ENCODE data around the gene CACNA1C.
"Not testable (repeated sequence)": the region's sequence is repeated elsewhere in the genome, so short reads cannot be mapped to it uniquely, and the experiment has no call there.

The CACNA1C gene

GRCh38 chr12:2076728-2077127 is 23.9 kb downstream of the CACNA1C start:
- DNase-seq = no peak

GRCh38 chr12:2080604-2081003 is 27.8 kb downstream of the CACNA1C start:
- DNase-seq = no peak

- no peak for DNase-seq
Measured at GRCh38 chr12:2082321-2082720, 29.5 kb downstream of the CACNA1C start.

DNA sequence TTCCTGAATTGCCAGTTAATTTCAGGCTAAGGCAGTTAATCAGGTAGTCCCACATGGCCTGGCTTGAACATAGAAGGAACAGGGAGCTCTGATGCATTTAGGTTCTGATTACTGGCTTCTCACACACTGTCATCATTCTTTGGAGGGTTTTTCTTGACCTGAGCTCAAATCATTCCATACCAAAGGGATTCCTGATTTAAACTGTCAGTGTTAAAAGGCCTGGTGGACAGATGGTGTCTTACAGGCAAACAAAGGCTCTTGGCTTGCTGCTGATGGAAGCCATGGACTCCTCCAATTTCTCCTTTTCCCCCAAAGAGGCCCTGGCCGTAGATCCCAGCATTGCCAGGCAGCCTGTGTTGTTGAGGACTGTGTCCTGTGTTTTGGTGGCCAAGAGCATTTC is 30.2 kb downstream of the CACNA1C start:
- peak; percentile 66 for DNase-seq

DNA sequence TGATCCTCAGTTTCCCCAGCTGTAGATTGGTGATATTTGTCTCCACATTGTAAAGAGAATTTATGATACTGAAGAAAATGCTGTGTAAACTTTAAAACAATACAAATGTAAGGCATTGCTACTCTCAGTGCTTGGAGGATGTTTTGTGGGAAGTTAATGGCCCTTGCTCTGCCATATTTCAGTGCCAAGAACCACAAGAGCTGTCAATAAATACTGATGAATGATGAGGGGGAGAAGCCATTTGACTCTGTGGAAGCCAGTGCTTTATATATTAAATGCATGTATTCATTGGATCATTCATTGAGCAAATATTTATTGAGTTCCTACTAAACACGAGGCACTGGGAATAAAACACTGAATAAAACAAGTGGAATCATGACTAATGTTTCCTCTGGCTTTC is 30.8 kb downstream of the CACNA1C start:
- DNase-seq = peak; percentile 83

DNA sequence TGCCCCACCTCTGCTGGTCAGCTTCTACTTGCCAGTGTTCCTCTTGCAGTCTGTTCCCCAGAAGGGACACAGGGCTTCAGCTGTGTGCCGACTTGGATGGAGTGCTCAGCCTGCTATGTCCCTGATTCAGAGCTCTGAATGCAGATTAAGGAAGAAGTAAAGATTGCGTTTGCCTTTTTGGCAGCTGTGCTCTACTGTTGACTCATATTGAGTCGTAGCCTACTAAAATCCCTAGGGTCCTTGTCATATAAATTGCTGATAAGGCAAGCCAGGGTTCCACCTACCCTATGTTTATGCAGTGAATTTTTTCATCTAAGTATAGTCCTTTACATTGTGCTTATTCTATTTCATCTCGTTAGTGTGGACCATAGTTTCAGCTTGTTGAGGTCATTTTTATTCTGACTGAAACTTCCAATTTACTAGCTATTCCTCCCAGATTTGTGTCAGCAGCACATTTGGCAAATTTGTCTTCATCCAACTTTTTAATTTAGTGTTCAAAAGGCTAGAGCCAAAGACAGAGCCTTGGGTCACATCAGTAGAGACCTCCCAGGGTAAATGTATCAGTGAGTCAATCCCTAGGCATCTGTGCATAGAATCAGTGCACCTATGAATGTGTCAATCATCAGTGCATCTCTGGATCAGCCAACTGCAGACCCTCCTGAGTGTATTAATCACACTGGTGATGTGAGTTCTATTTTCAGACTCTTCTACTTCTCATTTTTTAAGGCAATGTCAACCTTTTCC is 31.9 kb downstream of the CACNA1C start:
- DNase-seq = peak; percentile 86

DNA sequence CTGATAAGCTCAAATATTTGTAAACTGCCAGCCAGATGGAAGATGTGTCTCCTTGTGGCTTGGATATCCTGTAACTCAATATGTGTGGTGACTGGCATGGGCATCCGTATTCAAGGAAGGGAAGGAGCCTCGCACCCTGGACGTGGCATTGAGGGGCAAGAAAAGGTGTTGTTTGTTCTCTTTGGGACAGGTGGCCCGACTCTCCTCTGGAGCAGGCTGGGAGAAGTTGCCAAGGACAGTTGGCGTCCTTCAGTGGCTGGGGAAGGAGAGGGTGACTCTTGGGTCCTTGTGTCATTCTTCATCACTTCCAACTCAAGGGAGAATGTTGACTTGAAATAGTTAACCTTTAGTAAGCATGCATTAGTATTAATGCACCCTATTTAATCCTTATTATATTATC is 39.6 kb downstream of the CACNA1C start:
- DNase-seq = no peak

DNA sequence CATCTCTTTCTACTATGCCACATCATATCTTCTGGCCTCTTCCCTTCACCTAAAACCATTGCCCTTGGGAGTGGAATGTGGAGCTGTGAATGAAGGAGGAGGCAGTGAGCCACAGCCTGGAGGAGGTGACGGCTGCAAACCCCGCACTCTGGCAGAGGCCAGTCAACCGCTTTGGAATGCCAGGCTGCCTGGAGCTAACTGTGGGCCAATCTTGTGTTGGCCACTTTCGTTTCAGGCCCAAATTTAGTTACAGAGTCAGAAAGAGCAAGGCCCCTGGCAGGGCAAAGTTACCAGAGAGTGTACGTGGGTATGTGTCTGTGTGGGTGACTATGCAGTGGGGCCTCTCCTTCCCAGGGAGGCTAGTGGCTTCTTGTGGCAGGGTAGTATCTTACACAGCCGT is 40.1 kb downstream of the CACNA1C start:
- no peak for DNase-seq

- DNase-seq = peak; percentile 23
Measured at GRCh38 chr12:2094597-2094996, 41.8 kb downstream of the CACNA1C start.

DNA sequence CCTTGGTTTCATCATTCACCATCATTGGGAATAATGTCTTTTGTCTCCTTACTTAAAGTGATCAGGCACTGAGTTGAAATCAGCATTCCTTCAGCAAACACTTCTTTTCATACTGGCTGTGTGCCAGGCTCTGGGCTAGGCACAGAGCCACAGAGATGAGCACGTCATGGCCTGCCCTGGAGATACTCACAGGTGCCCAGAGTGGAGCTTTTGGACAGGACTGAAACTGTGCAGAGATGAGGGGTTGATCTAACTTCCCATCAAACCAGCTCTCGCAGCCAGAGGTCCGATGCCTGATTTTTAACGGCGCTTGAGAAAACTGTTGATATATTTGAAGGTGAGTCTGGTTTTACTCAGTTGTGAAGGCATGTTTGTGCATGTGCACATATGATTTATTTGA is 43.1 kb downstream of the CACNA1C start:
- DNase-seq = no peak

- no peak for DNase-seq
Measured at GRCh38 chr12:2097617-2098016, 44.8 kb downstream of the CACNA1C start.

DNA sequence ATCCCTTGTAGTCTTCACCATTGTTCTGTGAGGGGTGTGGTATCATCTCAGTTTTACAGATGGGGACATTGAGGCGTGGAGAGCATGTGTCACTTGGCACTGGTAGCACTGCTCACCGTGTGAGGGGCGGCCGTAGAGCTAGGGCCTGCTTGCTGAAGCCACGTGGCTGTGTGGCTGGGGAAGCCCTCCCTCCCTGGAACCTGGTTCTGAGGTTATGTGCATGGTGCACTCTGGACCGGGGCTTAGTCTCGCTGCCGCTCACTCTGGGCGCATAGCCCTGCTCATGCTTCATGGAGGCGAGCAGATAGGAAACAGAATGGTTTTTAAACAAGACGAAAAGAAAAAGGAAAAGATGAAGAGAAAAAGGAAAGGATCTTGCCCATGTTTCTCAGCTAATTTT is 46.1 kb downstream of the CACNA1C start:
- DNase-seq = no peak

DNA sequence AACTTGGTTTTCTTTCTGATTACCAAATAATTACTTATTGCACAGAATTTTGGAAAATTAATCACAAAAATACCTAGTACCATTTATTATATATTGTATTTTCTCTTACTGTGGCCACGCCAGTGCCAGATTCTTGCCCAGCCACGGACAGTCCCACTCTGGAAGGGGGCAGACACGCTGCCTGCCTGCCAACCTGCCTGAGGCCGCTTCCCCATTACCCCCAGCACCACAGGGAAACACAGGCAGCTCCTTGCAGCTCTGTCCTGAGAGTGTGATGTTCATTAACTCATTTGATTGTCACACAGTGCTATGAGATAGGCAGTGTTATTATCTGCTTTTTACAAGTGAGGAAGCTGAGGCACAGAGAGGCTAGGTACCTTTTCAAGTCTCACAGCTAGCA is 46.8 kb downstream of the CACNA1C start:
- DNase-seq = no peak

- no peak for DNase-seq
Measured at GRCh38 chr12:2101359-2101758, 48.6 kb downstream of the CACNA1C start.

DNA sequence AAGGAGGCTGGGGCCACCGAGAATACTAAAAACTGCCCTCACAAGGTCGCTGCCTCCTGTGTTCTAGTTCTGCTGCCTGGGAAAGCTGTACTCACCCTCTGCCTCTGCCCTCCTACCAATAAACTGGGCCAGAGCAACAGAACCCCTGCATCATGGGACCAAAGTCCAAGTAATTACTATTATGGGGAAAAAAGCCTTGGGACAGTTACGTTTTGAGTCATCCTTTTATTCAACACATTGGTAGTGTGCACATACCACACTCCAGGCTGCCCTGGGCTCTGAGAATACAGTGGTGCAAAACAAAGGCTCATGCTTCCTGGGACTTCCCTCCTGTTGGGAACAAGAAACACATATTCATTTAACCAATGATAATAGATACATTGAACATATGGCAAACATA is 49.0 kb downstream of the CACNA1C start:
- peak; percentile 21 for DNase-seq

DNA sequence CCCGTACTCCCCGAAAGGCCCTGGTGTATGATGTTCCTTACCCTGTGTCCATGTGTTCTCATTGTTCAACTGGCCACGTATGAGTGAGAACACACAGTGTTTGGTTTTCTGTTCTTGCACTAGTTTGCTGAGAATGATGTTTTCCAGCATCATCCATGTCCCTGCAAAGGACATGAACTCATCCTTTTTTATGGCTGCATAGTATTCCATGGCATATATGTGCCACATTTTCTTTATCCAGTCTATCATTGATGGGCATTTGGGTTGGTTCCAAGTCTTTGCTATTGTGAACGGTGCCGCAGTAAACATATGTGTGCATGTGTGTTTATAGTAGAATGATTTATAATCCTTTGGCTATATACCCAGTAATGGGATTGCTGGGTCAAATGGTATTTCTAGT is 49.9 kb downstream of the CACNA1C start:
- not testable (repeated sequence) for DNase-seq

GRCh38 chr12:2105387-2105786 is 52.6 kb downstream of the CACNA1C start:
- not testable (repeated sequence) for DNase-seq

DNA sequence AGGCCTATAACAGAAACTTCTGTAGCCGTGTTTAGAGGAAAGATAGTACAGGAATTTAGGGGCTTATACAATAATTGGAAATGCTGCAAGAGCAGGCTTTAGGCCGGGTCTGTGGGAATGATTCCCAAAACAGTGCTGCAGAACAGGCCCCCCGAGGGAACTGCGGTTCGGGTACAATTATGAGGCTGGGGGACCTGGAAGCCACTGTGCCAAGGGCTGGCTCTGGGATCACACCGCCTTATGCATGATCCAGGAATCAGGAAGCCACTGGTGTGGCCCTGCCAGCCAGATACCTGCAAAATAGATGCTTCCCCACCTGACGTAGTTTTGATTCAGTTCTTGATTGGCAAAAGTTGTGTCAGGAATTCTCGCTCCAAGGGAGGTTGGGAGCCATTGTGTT is 55.4 kb downstream of the CACNA1C start:
- no peak for DNase-seq

- DNase-seq = no peak
Measured at GRCh38 chr12:2108975-2109671, 56.3 kb downstream of the CACNA1C start.

DNA sequence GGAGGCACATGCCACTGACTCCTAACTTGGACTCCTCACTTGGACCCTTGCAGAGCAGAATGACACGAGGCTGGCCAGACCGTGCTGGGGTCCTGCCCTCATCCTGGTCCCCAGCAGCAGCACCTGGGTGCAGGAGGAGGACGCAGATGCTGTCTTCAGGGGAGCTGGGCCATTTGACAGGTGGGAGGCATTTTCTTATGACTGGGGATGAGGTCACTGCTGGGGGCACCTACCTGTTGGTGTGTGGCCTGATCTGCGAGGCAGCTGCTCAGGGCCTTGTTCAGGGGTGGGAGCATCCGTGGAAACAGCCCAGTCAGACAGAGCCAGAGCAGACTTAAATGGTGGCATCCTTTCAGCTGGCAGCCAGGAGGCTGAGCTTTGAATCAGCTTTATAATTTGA is 57.3 kb downstream of the CACNA1C start:
- DNase-seq = no peak

- DNase-seq = no peak
Measured at GRCh38 chr12:2110849-2111566, 58.2 kb downstream of the CACNA1C start.

DNA sequence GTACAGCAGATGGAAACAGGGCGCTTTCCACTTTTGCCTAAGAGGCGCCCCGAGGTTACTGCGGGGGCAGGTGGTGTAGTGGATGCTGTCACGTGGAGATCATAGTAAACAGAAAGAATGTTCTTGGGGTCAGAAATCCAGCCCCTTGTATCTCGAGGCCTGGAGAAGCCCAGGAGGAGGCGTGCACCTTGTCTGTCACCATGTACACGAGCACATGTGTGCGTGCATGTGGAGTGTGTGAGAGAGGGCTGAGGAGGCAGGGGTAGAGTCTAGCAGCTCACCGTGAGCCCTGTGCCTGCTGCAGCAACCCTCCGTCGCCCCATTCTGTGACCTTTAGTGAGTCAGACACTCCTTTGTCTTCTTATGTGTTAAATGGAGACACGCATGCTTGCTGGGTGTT is 59.0 kb downstream of the CACNA1C start:
- no peak for DNase-seq

DNA sequence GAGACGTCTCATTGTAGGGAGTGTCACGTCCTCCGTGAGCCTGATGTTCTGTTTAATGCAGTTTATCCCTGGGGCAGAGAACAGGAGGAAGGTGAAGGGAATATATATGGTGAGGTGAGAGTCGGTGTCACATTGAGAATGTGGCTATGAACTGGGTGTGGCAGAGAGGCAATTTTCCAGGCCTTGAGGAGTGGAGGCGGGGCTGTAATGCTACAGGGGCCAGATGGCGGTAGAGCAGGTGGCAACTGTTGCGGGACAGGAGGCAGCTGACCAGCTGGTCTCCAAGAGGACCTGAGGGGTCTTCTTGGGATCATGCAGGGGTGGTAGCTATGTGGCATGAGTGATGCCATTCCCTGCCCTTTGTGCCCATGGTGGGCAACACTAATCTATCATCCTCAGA is 59.6 kb downstream of the CACNA1C start:
- no peak for DNase-seq
